Skeletal muscle tissue (tissue), 4 donors: ENCODE measurements around the gene ZSWIM5. TPM values are rescaled to one million over a fixed set of nuclear protein-coding genes. Genes with fewer than 3 reads are reported as not detected.

Experiments
- H3K27ac ChIP-seq: one replicate; pipeline ENCODE4 v1.7.0; 2013; ENCODE audit warnings: mild to moderate bottlenecking, low read depth, low read length, inconsistent platforms
- H3K27me3 ChIP-seq, 3 donors: one replicate each; pipeline ENCODE4 v1.7.0; 2013; ENCODE audit warnings: low read length in 3 of 3; ENCODE audit not compliant: control insufficient read depth in 3 of 3, insufficient read depth in 3 of 3
- H3K36me3 ChIP-seq, 3 donors: one replicate each; pipeline ENCODE4 v1.7.0; 2013; ENCODE audit warnings: low read length in 3 of 3; ENCODE audit not compliant: control insufficient read depth in 3 of 3, insufficient read depth in 3 of 3
- H3K4me1 ChIP-seq, 3 donors: one replicate each; pipeline ENCODE4 v1.7.0; 2013; ENCODE audit warnings: low read length in 3 of 3, mild to moderate bottlenecking in 3 of 3; ENCODE audit not compliant: control insufficient read depth in 3 of 3, insufficient read depth in 3 of 3
- H3K4me3 ChIP-seq, 3 donors: one replicate each; pipeline ENCODE4 v1.7.0; 2013; ENCODE audit warnings: low read length in 3 of 3
- H3K9ac ChIP-seq, 3 donors: one replicate each; pipeline ENCODE4 v1.7.0; 2013; ENCODE audit warnings: low read length in 3 of 3, mild to moderate bottlenecking in 3 of 3, moderate library complexity in 2 of 3, low read depth in 1 of 3
- H3K9me3 ChIP-seq, 3 donors: one replicate each; pipeline ENCODE4 v1.7.0; 2013; ENCODE audit warnings: low read length in 3 of 3; ENCODE audit not compliant: control insufficient read depth in 3 of 3
- total RNA-seq: library from RNA; depleted of rRNA; stranded (reverse); fragments of >200 nt; gene quantifications from one replicate; pipeline ENCODE4 v1.2.3, GENCODE V29; 2014
- donor health status: Osteomylitis.

The ZSWIM5 gene
- total RNA-seq, 1 donor from 2014 or later: 0.52 TPM

DNA sequence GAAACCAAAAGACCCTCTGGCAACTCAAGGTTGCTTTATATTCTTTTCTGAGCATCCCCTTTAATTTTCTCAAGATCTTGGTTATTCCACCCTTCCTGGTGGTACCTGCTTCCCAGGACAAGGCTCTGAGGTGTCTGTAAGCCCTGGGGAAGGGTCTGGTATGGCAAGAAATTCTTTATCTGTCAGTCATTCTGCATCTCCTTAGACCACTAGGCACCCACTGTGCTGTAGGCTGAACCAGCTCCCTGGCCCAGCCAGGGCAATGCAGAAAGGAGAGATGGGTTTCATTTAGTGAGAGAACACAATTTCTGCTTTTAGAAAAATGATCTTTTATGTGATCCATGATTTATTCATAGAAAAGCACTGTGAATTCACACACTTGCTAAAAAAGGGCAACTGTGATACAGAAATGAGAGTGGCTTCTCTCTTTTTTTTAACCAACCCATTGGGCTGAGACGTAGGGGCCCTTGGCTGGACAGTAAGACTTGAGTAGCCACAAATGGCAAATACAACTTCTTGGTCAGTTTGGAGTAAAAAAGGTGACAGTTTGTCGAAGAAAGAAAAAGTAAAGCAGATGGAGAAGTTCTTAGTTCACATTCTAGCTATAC lies 190.2 kb downstream of the ZSWIM5 start:
- Histone ChIP-seq H3K9ac (peak overlapping the region in 2 of 3 donors; percentile 1 to 17), H3K36me3 (peaks cover 12 to 21% (median 20%) of the 10 kb centered on the region in 3 donors), H3K27me3 (no peaks in the 10 kb centered on the region), H3K4me3 (no peak overlapping the region), H3K4me1 (peaks cover 34 to 41% (median 36%) of the 10 kb centered on the region in 3 donors), H3K9me3 (no peaks in the 10 kb centered on the region), H3K27ac (no peak overlapping the region)

GRCh38 chr1:45015683-45016082 lies 190.7 kb downstream of the ZSWIM5 start:
- H3K36me3 ChIP-seq: peaks cover 12 to 21% (median 20%) of the 10 kb centered on the region in 3 donors
- no peak overlapping the region for H3K27ac ChIP-seq
- H3K4me3 ChIP-seq: no peak overlapping the region
- no peak overlapping the region for H3K9ac ChIP-seq
- H3K4me1 ChIP-seq: peaks cover 34 to 42% (median 36%) of the 10 kb centered on the region in 3 donors
- H3K27me3 ChIP-seq: no peaks in the 10 kb centered on the region
- no peaks in the 10 kb centered on the region for H3K9me3 ChIP-seq

DNA sequence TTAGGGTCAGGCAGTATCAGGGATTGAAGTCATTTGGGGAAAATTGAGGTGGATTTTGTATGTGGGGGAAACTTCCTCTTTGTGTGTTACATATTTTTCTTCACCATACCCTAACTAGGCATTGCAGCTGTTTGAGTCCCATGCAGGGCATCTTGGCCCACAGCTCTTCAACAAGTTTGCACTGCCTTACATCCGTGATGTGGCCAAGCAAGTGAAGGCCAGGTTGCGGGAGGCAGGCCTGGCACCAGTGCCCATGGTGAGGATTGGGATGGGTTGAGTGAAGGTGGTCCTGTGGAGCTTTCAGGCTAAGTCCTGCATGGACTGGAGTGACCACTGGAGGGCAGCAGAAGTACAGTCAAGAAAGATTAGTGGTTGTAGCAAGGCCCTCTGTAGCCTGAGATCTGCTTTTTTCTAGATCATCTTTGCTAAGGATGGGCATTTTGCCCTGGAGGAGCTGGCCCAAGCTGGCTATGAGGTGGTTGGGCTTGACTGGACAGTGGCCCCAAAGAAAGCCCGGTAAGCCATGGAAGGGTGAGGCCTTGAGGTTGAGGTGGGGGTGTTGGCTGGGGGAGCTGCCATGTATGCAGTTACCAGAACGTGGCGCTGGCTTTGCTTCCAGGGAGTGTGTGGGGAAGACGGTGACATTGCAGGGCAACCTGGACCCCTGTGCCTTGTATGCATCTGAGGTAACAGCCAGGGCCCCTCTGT lies 191.9 kb downstream of the ZSWIM5 start:
- peaks cover 17 to 28% (median 26%) of the 10 kb centered on the region in 3 donors for H3K36me3 ChIP-seq
- H3K4me3 ChIP-seq: peak overlapping the region in 1 of 3 donors; percentile 35
- H3K27me3 ChIP-seq: no peaks in the 10 kb centered on the region
- H3K4me1 ChIP-seq: peaks cover 44 to 53% (median 45%) of the 10 kb centered on the region in 3 donors
- no peaks in the 10 kb centered on the region for H3K9me3 ChIP-seq
- no peak overlapping the region for H3K27ac ChIP-seq
- peak overlapping the region in 1 of 3 donors; percentile 55 for H3K9ac ChIP-seq

DNA sequence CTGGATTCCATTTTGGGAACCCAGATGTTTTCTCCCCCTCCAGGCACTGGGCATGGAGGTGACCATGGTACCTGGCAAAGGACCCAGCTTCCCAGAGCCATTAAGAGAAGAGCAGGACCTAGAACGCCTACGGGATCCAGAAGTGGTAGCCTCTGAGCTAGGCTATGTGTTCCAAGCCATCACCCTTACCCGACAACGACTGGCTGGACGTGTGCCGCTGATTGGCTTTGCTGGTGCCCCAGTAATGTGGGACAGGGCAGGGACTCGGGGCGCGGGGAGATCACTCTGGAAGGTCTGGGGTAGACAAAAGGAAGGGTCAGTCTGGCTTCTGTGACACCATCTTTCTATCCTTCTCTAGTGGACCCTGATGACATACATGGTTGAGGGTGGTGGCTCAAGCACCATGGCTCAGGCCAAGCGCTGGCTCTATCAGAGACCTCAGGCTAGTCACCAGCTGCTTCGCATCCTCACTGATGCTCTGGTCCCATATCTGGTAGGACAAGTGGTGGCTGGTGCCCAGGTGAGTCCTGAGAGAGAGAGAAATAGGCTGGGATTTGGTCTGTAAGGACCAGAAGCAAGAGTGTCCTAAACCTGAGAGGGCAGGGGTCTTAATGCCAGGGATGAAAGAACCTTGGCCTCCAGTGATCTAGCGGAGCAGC lies 192.7 kb downstream of the ZSWIM5 start:
- H3K9me3 ChIP-seq: no peaks in the 10 kb centered on the region
- H3K27ac ChIP-seq: no peak overlapping the region
- no peak overlapping the region for H3K4me3 ChIP-seq
- H3K36me3 ChIP-seq: peaks cover 25 to 36% (median 34%) of the 10 kb centered on the region in 3 donors
- peaks cover 46 to 61% (median 51%) of the 10 kb centered on the region in 3 donors for H3K4me1 ChIP-seq
- H3K27me3 ChIP-seq: no peaks in the 10 kb centered on the region
- peak overlapping the region in 2 of 3 donors; percentile 87 to 93 for H3K9ac ChIP-seq

DNA sequence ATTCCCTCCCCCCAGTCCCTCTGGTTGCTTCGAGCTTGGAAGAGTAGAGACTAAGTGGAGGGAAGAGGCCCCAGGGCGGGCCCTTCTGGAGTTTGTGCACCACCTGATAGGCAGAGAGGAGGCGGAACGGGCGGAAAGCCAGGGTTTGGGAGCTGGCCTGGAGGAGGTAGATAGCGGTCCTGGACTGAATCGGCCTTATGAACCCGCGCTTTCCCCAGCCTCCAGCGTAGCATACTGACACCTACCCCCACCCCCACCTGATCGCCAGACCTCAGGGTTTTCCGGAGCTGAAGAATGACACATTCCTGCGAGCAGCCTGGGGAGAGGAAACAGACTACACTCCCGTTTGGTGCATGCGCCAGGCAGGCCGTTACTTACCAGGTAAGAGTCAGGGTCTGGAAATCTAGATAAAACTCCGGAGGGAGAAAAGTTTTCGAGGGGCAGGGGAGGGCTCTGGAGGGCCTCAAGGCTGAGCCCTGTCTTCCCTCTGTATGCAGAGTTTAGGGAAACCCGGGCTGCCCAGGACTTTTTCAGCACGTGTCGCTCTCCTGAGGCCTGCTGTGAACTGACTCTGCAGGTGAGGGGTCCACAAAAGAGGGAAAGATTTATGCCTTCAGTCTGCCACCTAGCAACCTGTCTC lies 193.6 kb downstream of the ZSWIM5 start:
- peak overlapping the region; percentile 86 to 93 (median 87) for H3K9ac ChIP-seq
- H3K36me3 ChIP-seq: peaks cover 34 to 45% (median 43%) of the 10 kb centered on the region in 3 donors
- H3K27me3 ChIP-seq: no peaks in the 10 kb centered on the region
- H3K4me3 ChIP-seq: peak overlapping the region; percentile 84 to 95 (median 94)
- H3K27ac ChIP-seq: peak overlapping the region; percentile 91
- H3K9me3 ChIP-seq: no peaks in the 10 kb centered on the region
- peaks cover 46 to 64% (median 51%) of the 10 kb centered on the region in 3 donors for H3K4me1 ChIP-seq

DNA sequence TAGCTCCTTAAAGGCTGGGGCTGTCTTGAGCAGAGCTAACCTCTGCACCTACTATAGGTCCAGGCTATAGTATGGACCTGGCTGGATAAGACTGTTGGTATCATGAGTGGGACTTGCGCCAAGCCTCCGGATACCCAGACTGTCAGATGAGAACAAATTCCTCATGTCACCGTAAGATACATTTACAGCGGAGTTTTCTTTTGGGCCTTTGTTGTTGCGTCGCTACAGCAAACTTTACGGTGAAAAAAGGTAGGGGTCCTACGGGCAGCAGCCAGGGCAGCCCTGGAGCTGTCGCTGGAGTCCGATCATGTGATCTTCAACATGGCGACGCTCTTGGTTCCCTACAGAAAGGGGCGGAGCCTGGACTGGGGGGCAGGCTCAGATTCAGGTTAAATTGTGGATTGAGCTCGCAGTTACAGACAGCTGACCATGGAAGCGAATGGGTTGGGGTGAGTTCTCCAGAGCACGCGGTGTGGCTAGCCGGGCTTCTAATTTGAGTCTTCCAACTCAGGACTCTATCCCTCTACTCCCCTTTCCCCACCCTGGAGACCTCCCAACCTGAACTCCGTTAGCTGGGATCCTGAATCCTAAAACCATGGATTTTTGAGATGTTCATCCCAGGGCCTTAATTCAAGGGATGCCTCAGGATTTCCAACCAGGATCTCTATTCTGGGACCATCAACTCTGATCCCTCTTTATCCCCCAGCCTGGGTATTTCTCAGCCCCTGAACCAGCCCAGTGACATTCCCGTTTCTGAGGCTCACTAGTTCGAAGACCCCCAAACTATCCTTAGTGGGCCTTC lies 194.4 kb downstream of the ZSWIM5 start, which contains the start of gene UROD:
TSS of gene UROD (plus strand) at position 418 of the 802 bp plus-strand sequence. CDS start at position 430, 12 bp downstream.
- Histone ChIP-seq H3K9me3 (no peaks in the 10 kb centered on the region), H3K9ac (peak within 1 kb of the TSS; percentile 86 to 93 (median 91)), H3K27me3 (no peaks in the 10 kb centered on the region), H3K4me3 (peak within 1 kb of the TSS; percentile 84 to 95 (median 94)), H3K4me1 (peaks cover 46 to 63% (median 51%) of the 10 kb centered on the region in 3 donors), H3K36me3 (peaks cover 41 to 52% (median 51%) of the 10 kb centered on the region in 3 donors), H3K27ac (peak within 1 kb of the TSS; percentile 91)

DNA sequence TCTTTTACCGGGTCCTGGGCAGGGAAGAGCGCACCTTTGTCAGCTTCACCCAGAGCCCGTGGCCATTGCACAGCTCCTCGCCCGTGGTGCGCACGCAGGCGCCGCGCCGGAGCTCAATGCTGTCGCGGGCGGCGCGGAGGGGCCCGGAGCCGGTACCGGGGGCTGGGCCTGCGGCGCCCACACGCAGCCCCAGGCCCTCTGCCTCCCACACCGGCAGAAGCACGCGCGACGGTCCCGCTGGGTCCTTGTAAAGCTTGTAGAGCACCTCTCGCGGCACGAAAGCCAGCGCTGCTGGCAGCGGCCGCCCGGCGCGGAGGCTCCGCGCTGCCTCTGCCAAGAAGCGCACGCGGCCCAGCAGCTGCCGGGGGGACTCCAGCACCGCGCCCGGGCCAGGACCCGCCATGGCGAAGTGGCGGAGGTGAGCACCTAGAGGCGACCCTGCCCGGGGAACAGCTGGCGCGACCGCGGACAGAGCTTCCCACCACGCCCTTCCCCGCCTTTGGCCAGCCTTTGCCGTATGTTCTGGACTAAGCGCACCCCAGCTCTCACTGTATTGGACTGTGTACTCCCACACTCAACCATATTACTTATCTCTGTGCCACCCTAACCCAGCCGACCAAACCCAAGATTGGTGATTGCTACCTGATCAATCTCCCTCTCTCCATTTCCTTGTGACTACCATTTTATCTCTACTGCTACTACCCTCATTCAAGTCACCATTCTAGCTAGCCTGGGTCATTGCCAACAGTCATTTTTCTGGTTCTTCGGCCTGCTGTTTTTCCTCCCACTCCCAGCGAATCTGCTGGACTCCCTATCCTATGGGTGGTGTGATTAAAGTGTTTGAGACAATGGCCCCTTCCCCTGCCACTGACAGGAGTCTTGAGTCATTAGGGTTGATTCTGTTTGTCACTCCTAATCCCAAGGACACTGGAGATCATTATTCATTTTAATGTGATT lies 195.3 kb downstream of the ZSWIM5 start, which contains the start of gene HECTD3:
TSS of gene HECTD3 (minus strand) at position 470 of the 957 bp plus-strand sequence. CDS start at position 403, 67 bp downstream.
- H3K36me3 ChIP-seq: peaks cover 47 to 58% (median 58%) of the 10 kb centered on the region in 3 donors
- H3K4me1 ChIP-seq: peaks cover 46 to 57% (median 46%) of the 10 kb centered on the region in 3 donors

More for the DNA sequence above, 195.3 kb downstream of the ZSWIM5 start, which contains the start of gene HECTD3:
- Histone ChIP-seq H3K4me3 (peak within 1 kb of the TSS; percentile 84 to 95 (median 94)), H3K27me3 (no peaks in the 10 kb centered on the region), H3K27ac (peak within 1 kb of the TSS; percentile 91), H3K9ac (peak within 1 kb of the TSS; percentile 86 to 93 (median 91)), H3K9me3 (no peaks in the 10 kb centered on the region)
